Endothelial cell of umbilical vein (primary cell): ENCODE results near the gene LGALS4. TPM values are rescaled to one million over a fixed set of nuclear protein-coding genes. Genes with fewer than 3 reads are reported as not detected.
A peak's percentile ranks its signal among the peaks of the same experiment; 100 is the strongest.

Experiments used
- BruUV-seq: library from RNA; stranded (reverse); fragments of 400-500 nt; replicated peaks from 2 replicates; lab custom pipeline; 2021; lab: Mats Ljungman, UMichigan
- CTCF ChIA-PET: fragments of 300-600, 350-600 bp; sonication (Branson Sonifier 250); formaldehyde crosslinking; loops from one replicate; lab custom pipeline; 2021; ENCODE audit warnings: antibody characterized with exemption, inconsistent platforms; lab: Charles Lee
- POLR2A ChIA-PET: fragments of 300-600, 350-600 bp; sonication (Branson Sonifier 250); formaldehyde crosslinking; loops from one replicate; lab custom pipeline; 2021; ENCODE audit warnings: antibody characterized with exemption, inconsistent platforms; lab: Charles Lee
- DNase-seq: peaks from one replicate; pipeline ENCODE4 v3.0.0-alpha.2; 2011; ENCODE audit warnings: low read depth, low spot score
- FAIRE-seq: peaks from 2 replicates; lab custom pipeline; 2011; peaks lifted over from hg19 to GRCh38; lab: Jason Lieb, UNC
- H2AFZ ChIP-seq: 2 replicates; pipeline ENCODE4 v1.6.0; 2012; ENCODE audit warnings: low read depth, low read length, control low read depth, inconsistent platforms
- H3K27ac ChIP-seq: 2 replicates; pipeline ENCODE4 v1.5.1; 2011; ENCODE audit warnings: low read depth, mild to moderate bottlenecking, control low read depth, low read length, moderate library complexity; ENCODE audit not compliant: insufficient read depth
- H3K27me3 ChIP-seq, 2 experiments: 2 replicates each; pipeline versions ENCODE4 v1.6.0 to v1.6.1; 2011; ENCODE audit warnings: low read length in 2 of 2, mixed read lengths in 1 of 2; ENCODE audit not compliant: control insufficient read depth in 2 of 2, insufficient read depth in 2 of 2
- H3K36me3 ChIP-seq, 2 experiments: 2 replicates in 1 of 2; 3 replicates in 1 of 2; pipeline ENCODE4 v1.5.1; 2011; ENCODE audit warnings: low read length in 2 of 2, mild to moderate bottlenecking in 1 of 2, moderate library complexity in 1 of 2; ENCODE audit not compliant: control insufficient read depth in 2 of 2, insufficient read depth in 2 of 2; ENCODE audit errors: extremely low read depth in 1 of 2
- H3K4me1 ChIP-seq: 3 replicates; pipeline ENCODE4 v1.5.1; 2011; ENCODE audit warnings: mild to moderate bottlenecking, low read length; ENCODE audit not compliant: control insufficient read depth, insufficient read depth; ENCODE audit errors: extremely low read depth
- H3K4me2 ChIP-seq: 2 replicates; pipeline ENCODE4 v1.6.1; 2011; ENCODE audit warnings: low read length, control low read depth, mixed read lengths; ENCODE audit not compliant: insufficient read depth
- H3K4me3 ChIP-seq, 3 experiments: fragments of 200-600 bp in 1 of 3; sonication (generic), shearing (Covaris generic) in 1 of 3; replicated peaks in 1 of 3; 2 replicates each; pipeline ENCODE4 v1.5.1; 2011 to 2016; ENCODE audit warnings: control low read depth in 3 of 3, low read length in 3 of 3, mild to moderate bottlenecking in 2 of 3, inconsistent platforms in 1 of 3, low read depth in 1 of 3, moderate library complexity in 1 of 3; ENCODE audit not compliant: insufficient read depth in 1 of 3
- H3K79me2 ChIP-seq: 2 replicates; pipeline ENCODE4 v1.6.0; 2012; ENCODE audit warnings: low read length, inconsistent platforms; ENCODE audit not compliant: control insufficient read depth, insufficient read depth
- H3K9ac ChIP-seq: replicated peaks from 2 replicates; pipeline ENCODE3; 2011; ENCODE audit warnings: low read length, control low read depth; ENCODE audit not compliant: insufficient read depth; ENCODE audit errors: extremely low read depth
- H3K9me1 ChIP-seq: replicated peaks from 3 replicates; pipeline ENCODE4 v1.6.0; 2011; ENCODE audit warnings: mild to moderate bottlenecking, low read length; ENCODE audit not compliant: control insufficient read depth, insufficient read depth; ENCODE audit errors: extremely low read depth
- H3K9me3 ChIP-seq: replicated peaks from 2 replicates; pipeline ENCODE4 v1.5.1; 2012; ENCODE audit warnings: low read length, inconsistent platforms; ENCODE audit not compliant: control insufficient read depth, insufficient read depth
- H4K20me1 ChIP-seq: replicated peaks from 2 replicates; pipeline ENCODE3; 2011; ENCODE audit warnings: mild to moderate bottlenecking, low read length; ENCODE audit not compliant: control insufficient read depth, insufficient read depth; ENCODE audit errors: extremely low read depth
- CTCF ChIP-seq, 2 donors: IDR thresholded peaks; 1 replicate in 1 of 2; 2 replicates in 1 of 2; pipeline ENCODE4 v1.5.1; 2011; ENCODE audit warnings: low read length in 2 of 2, mild to moderate bottlenecking in 2 of 2, moderate library complexity in 2 of 2, control low read depth in 1 of 2, inconsistent platforms in 1 of 2, low read depth in 1 of 2; ENCODE audit not compliant: insufficient read depth in 1 of 2; ENCODE audit errors: extremely low read depth in 1 of 2
- EZH2 ChIP-seq: IDR thresholded peaks from 2 replicates; pipeline ENCODE4 v1.6.1; 2012; ENCODE audit warnings: borderline replicate concordance, low read depth, mild to moderate bottlenecking, moderate library complexity, low read length, inconsistent platforms; ENCODE audit not compliant: severe bottlenecking
- FOS ChIP-seq: IDR thresholded peaks from 2 replicates; pipeline ENCODE4 v1.6.1; 2011; ENCODE audit warnings: mild to moderate bottlenecking, low read length, moderate library complexity, borderline replicate concordance; ENCODE audit not compliant: insufficient read depth
- GATA2 ChIP-seq: IDR thresholded peaks from 2 replicates; pipeline ENCODE4 v1.7.0; 2011; ENCODE audit warnings: low read depth, mild to moderate bottlenecking, moderate library complexity, mixed read lengths, low read length; ENCODE audit not compliant: insufficient read length, insufficient read depth
- JUN ChIP-seq: IDR thresholded peaks from 2 replicates; pipeline ENCODE4 v1.6.1; 2011; ENCODE audit warnings: borderline replicate concordance, low read depth; ENCODE audit not compliant: insufficient read length, insufficient read depth
- MAX ChIP-seq: IDR thresholded peaks from 2 replicates; pipeline ENCODE4 v1.6.1; 2011; ENCODE audit not compliant: insufficient read depth, insufficient read length
- MYC ChIP-seq: IDR thresholded peaks from one replicate; pipeline ENCODE4 v1.6.1; 2011; ENCODE audit warnings: mild to moderate bottlenecking, low read depth, low read length
- POLR2A ChIP-seq: IDR thresholded peaks from 2 replicates; pipeline ENCODE4 v1.6.1; 2012; ENCODE audit warnings: low read depth, mild to moderate bottlenecking, control low read depth, low read length
- POLR2AphosphoS5 ChIP-seq: IDR thresholded peaks from 2 replicates; pipeline ENCODE4 v1.6.1; 2012; ENCODE audit warnings: low read depth, mild to moderate bottlenecking, control low read depth, low read length, moderate library complexity; ENCODE audit not compliant: insufficient read depth
- dilution Hi-C: fragments of 300-500 bp; cut with MboI; formaldehyde crosslinking; loops from one replicate; pipeline ENCODE4 v1.15.0; 2019; ENCODE audit warnings: low sequenced_read_pairs; ENCODE audit not compliant: extremely low pct_ligation_motif_present
- intact Hi-C: fragments of 100-400 bp; cut with micrococcal nuclease; formaldehyde crosslinking; loops from one replicate; pipeline ENCODE4 v1.10.0; 2022
- polyA plus RNA-seq, 4 experiments: library from polyadenylated mRNA; depleted of rRNA in 3 of 4; stranded (reverse) in 3 of 4; unstranded in 1 of 4; fragments of >200 nt; gene quantifications; 2 replicates each; pipeline versions ENCODE4 v1.2.1 to v1.2.3, GENCODE V29; 2011 to 2012; ENCODE audit warnings: missing spikeins in 1 of 4
- total RNA-seq: library from RNA; stranded (reverse); gene quantifications from 2 replicates; pipeline ENCODE4 v1.2.3, GENCODE V29; 2021

LGALS4 gene
- total and polyA plus RNA-seq, 2 donors (not counting 3 experiments of a cell fraction or from before 2014, with no cell fraction given), result 0.19 TPM; not detected in 1

DNA sequence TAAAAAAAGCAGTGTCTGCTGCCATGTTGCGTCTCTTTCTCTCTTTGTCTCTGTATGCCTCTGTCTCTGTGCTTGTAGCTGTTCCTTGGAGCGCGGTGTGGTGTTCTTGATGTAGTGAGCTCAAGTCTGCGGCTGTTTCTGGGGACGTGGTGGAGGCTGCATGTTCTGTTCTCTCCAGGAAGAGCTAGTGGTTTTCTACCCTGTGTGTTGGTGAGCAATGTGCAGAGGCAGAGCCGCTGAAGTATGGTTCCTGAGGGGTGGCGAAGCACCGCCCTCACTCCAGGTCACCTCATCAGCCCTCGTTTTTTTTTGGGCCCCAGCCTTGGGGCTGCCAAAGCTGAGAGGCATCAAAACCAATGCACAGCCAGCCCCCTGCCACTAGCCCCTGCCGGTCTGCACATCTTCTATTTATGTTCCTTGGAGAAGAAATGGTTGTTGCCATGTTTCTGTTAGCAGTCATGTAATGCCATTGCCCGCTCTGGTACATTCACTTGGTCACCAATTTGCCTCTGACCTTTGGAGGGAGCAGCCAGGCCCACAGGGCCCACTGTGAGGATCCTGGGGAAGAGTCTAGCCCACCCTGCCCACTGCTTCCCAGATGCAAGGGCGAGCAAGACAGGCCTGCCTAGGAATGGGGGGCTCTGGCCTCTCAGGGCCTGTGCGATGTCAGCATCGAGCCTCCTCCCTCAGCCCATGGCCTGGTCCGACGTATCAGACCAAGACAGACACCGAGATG is 29.9 kb upstream of the LGALS4 start:
- H3K9me3 ChIP-seq, result no peaks in the 10 kb centered on the region
- no TSS peak for BruUV-seq
- no peak for DNase-seq
- H2AFZ ChIP-seq, result no peak overlapping the region
- H4K20me1 ChIP-seq, result no peaks in the 10 kb centered on the region
- H3K27me3 ChIP-seq, result no peaks in the 10 kb centered on the region
- TF ChIP-seq GATA2 (no peak), POLR2A (peak; percentile 34), CTCF (IDR thresholded peaks at IDR 0.05; ENCODE audit: extremely low read depth in 1 of 2, insufficient read depth in 1 of 2, low read depth in 1 of 2, low read length in 2 of 2) (no peak), MYC (no peak), POLR2AphosphoS5 (no peak), FOS (no peak), EZH2 (no peak), JUN (no peak), MAX (no peak)
- H3K36me3 ChIP-seq, result peaks cover 59 to 86% of the 10 kb centered on the region in 2 experiments
- no peak overlapping the region for H3K4me3 ChIP-seq
- H3K27ac ChIP-seq, result no peak overlapping the region
- dilution Hi-C loops (no loop called here), intact Hi-C loops (no loop called here)
- no peak overlapping the region for H3K4me2 ChIP-seq
- FAIRE-seq, result no peak
- ChIA-PET CTCF (no interaction called here), POLR2A (interaction anchor here (1.2 kb wide), 1 partner anchor 11 kb away, joined by 4 read pairs; the partner anchor contains the start of gene ECH1)
- peaks cover 62% of the 10 kb centered on the region for H3K79me2 ChIP-seq
- no peak overlapping the region for H3K9ac ChIP-seq
- peaks cover 6% of the 10 kb centered on the region for H3K4me1 ChIP-seq
- no peaks in the 10 kb centered on the region for H3K9me1 ChIP-seq
